OCI-LY3 (cell line): ENCODE results near the gene ACBD6.

Experiments
- CTCF ChIP-seq: fragments of 200-600, 300-600 bp; sonication (generic); IDR thresholded peaks from 2 replicates; pipeline ENCODE4 v1.5.1; 2014; ENCODE audit warnings: antibody characterized with exemption, low read length, low read depth
- EZH2phosphoT487 ChIP-seq: fragments of 200-600 bp; shearing (Covaris generic); IDR thresholded peaks from 2 replicates; pipeline ENCODE4 v1.6.1; 2018; ENCODE audit warnings: antibody characterized with exemption, mixed run types, low read depth

- TF ChIP-seq CTCF (no peak), EZH2phosphoT487 (no peak)
Measured at GRCh38 chr1:180542113-180542837, 39.9 kb upstream of the ACBD6 start.
